Cardiac fibroblast (primary cell): Measurements from ENCODE around the gene NSUN6.
A peak's percentile ranks its signal among the peaks of the same experiment; 100 is the strongest.

Source experiments
- DNase-seq, 2 donors: peaks; one replicate each; pipeline versions ENCODE4 v3.0.0 to v3.0.0-alpha.2; 2010; ENCODE audit warnings: low read depth in 2 of 2
- H3K4me3 ChIP-seq, 2 donors: replicated peaks in 1 of 2; 1 replicate in 1 of 2; 2 replicates in 1 of 2; pipeline ENCODE4 v1.5.1; 2011; ENCODE audit warnings: low read depth in 2 of 2, low read length in 2 of 2, mild to moderate bottlenecking in 2 of 2, moderate library complexity in 1 of 2
- CTCF ChIP-seq: IDR thresholded peaks from one replicate; pipeline ENCODE4 v1.5.1; 2011; ENCODE audit warnings: low read depth, mild to moderate bottlenecking, low read length, inconsistent platforms

Gene NSUN6

GRCh38 chr10:18651324-18652007 is at the start of gene NSUN6:
Gene NSUN6, minus strand, starts transcription at chr10:18651587. Its CDS starts 384 bp downstream, at chr10:18651203.
- peak; percentile 87 to 91 for DNase-seq
- TF ChIP-seq CTCF: no peak
- peak within 1 kb of the TSS; percentile 80 to 81 for H3K4me3 ChIP-seq

GRCh38 chr10:18699849-18700840 is 48.8 kb upstream of the NSUN6 start:
- DNase-seq: no peak
- H3K4me3 ChIP-seq: no peak overlapping the region
- TF ChIP-seq CTCF: no peak

- no peak for TF ChIP-seq CTCF
- H3K4me3 ChIP-seq: no peak overlapping the region
These were observed 39.2 kb upstream of the NSUN6 start for GRCh38 chr10:18690541-18690940.

DNA sequence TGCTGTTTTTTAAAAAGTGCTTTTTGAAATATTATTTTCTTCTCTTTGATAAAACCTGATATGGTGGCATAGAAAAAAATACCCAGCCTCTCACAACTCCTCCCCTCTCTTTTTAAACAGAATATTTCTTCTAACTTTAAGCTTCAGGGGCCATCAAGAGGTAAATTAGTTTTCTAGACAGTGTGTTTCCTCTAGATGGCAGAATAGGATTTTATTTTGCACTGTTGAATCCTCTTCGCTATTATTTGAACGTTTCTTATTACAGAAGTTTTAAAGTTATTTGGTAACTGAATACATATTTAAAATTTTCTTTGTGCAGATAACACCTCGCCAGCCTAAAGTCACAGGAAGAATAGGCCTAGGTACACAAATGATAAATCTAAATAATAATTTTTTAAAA is 38.1 kb upstream of the NSUN6 start:
- peak; percentile 61 to 64 for DNase-seq
- TF ChIP-seq CTCF: peak; percentile 27
- H3K4me3 ChIP-seq: no peak overlapping the region

More at GRCh38 chr10:18690541-18690940, 39.2 kb upstream of the NSUN6 start:
- DNase-seq: no peak

DNA sequence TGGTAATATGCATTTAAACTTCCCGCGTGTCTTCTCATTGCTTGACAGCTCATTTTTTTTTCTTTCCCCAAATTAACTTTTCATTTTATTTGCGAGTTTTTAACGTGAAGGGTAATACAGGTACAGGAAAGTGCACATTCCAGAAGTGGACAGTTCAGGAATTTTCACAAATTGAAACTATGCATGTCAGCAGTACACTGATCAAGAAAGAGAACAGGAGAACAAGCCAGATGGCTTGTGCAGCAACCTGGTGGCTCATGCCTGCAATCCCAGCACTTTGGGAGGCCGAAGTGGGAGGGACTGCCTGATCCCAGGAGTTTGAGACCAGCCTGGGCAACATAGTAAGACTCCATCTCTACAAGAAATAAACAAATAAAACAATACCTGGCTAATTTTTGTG is 36.3 kb upstream of the NSUN6 start:
- no peak overlapping the region for H3K4me3 ChIP-seq
- DNase-seq: no peak
- TF ChIP-seq CTCF: no peak

GRCh38 chr10:18687195-18687594 is 35.8 kb upstream of the NSUN6 start:
- no peak overlapping the region for H3K4me3 ChIP-seq
- DNase-seq: no peak
- no peak for TF ChIP-seq CTCF
